ENCODE measurements around the gene LRIT1. TPM values are rescaled to one million over a fixed set of nuclear protein-coding genes. Genes with fewer than 3 reads are reported as not detected.
A peak's percentile ranks its signal among the peaks of the same experiment; 100 is the strongest.

LRIT1 gene
- total and polyA plus RNA-seq, 3 donors from 2014 or later: 4.0 to 12.8 (median 6.6) TPM

- Histone ChIP-seq H3K36me3 (ENCODE audit: low read depth, missing control alignments) (no peaks in the 10 kb centered on the region), H3K4me1 (no peaks in the 10 kb centered on the region), H3K27me3 (no peaks in the 10 kb centered on the region), H3K4me3 (peak overlapping the region; percentile 18 to 39), H3K27ac (no peak overlapping the region), H3K9me3 (no peaks in the 10 kb centered on the region)
- 52% methylated on average over 22 to 25 of the region's 25 CpGs for WGBS, 2 donors
- intact Hi-C loops (cut with DNase I; ENCODE audit: low total_unique reads): no loop called here
- peak; percentile 18 for DNase-seq
- TF ChIP-seq POLR2A (IDR thresholded peaks at IDR 0.05) (no peak), CTCF (IDR thresholded peaks at IDR 0.05) (no peak)
Observed at GRCh38 chr10:84214046-84214572, 27.2 kb downstream of the LRIT1 start.

GRCh38 chr10:84213076-84213475 is 28.3 kb downstream of the LRIT1 start:
- WGBS, 2 donors: 82 to 87% methylated on average over 11 of the region's 11 CpGs
- Histone ChIP-seq H3K27me3 (no peaks in the 10 kb centered on the region), H3K4me1 (no peaks in the 10 kb centered on the region), H3K36me3 (ENCODE audit: low read depth, missing control alignments) (no peaks in the 10 kb centered on the region), H3K9me3 (no peaks in the 10 kb centered on the region), H3K4me3 (no peak overlapping the region), H3K27ac (no peak overlapping the region)
- intact Hi-C loops (cut with DNase I; ENCODE audit: low total_unique reads): no loop called here
- DNase-seq: no peak
- no peak for TF ChIP-seq CTCF (IDR thresholded peaks at IDR 0.05)

- Histone ChIP-seq H3K27ac (no peak overlapping the region), H3K36me3 (ENCODE audit: low read depth, missing control alignments) (no peaks in the 10 kb centered on the region), H3K9me3 (no peaks in the 10 kb centered on the region), H3K4me3 (no peak overlapping the region), H3K27me3 (no peaks in the 10 kb centered on the region), H3K4me1 (no peaks in the 10 kb centered on the region)
- 79 to 94% methylated on average over 5 of the region's 5 CpGs for WGBS, 2 donors
- intact Hi-C loops (cut with DNase I; ENCODE audit: low total_unique reads): no loop called here
- TF ChIP-seq POLR2A (IDR thresholded peaks at IDR 0.05): no peak
- no peak for TF ChIP-seq CTCF (IDR thresholded peaks at IDR 0.05)
- no peak for DNase-seq
Observed at GRCh38 chr10:84212014-84212413, 29.3 kb downstream of the LRIT1 start.

DNA sequence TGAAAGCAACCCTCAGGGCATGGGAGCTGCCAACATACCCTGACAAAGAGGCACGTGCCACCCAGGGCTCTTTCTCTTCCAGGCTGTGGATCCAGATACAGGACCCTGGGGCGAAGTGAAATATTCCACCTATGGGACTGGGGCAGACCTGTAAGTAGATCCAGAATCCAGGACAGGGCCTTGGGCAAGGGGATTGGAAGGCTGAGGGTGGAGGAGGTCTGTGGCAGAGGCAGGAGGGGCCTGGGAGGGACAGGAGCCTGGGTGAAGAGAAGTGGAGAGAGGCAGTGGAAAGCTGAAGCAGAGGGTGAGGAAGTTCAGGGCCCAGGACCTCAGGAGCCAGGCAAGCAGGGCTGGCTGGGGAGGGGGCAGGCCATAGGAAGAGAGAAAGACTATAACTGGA is 29.8 kb downstream of the LRIT1 start:
- no peaks in the 10 kb centered on the region for H3K27me3 ChIP-seq
- 88 to 92% methylated on average over 2 of the region's 2 CpGs for WGBS, 2 donors
- intact Hi-C loops (cut with DNase I; ENCODE audit: low total_unique reads): no loop called here
- no peaks in the 10 kb centered on the region for H3K4me1 ChIP-seq
- TF ChIP-seq CTCF (IDR thresholded peaks at IDR 0.05): no peak
- no peak for TF ChIP-seq POLR2A (IDR thresholded peaks at IDR 0.05)
- H3K9me3 ChIP-seq: no peaks in the 10 kb centered on the region
- no peaks in the 10 kb centered on the region for H3K36me3 ChIP-seq (ENCODE audit: low read depth, missing control alignments)
- H3K27ac ChIP-seq: no peak overlapping the region
- no peak overlapping the region for H3K4me3 ChIP-seq
- DNase-seq: no peak

DNA sequence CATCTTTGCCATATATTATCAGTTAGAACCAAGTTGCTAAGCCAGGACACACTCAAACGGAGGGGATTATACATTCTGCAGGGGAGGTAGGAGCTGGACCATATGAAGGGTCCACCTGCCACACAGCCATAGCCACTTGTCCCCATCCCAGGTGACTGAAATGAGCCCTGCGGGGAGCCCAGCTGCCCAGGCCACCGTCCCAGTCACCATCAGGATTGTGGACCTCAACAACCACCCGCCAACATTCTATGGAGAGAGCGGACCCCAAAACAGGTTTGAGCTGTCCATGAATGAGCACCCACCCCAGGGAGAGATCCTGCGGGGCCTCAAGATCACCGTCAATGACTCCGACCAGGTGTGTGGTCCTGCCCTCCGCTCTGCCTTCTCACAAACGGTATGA is 33.3 kb downstream of the LRIT1 start:
- H3K9me3 ChIP-seq: no peaks in the 10 kb centered on the region
- intact Hi-C loops (cut with DNase I; ENCODE audit: low total_unique reads): no loop called here
- no peak overlapping the region for H3K27ac ChIP-seq
- no peaks in the 10 kb centered on the region for H3K36me3 ChIP-seq (ENCODE audit: low read depth, missing control alignments)
- 90% methylated on average over 6 to 10 of the region's 10 CpGs for WGBS, 2 donors
- no peak for TF ChIP-seq CTCF (IDR thresholded peaks at IDR 0.05)
- TF ChIP-seq POLR2A (IDR thresholded peaks at IDR 0.05): no peak
- no peaks in the 10 kb centered on the region for H3K4me1 ChIP-seq
- no peak overlapping the region for H3K4me3 ChIP-seq
- DNase-seq: no peak
- H3K27me3 ChIP-seq: no peaks in the 10 kb centered on the region
